Hippocampal formation (tissue), 2 donors: ENCODE measurements around the gene MRNIP.
A peak's percentile ranks its signal among the peaks of the same experiment; 100 is the strongest.
"Not testable (repeated sequence)": the region's sequence is repeated elsewhere in the genome, so short reads cannot be mapped to it uniquely, and the experiment has no call there.

Source experiments
- DNase-seq, 2 donors: peaks; one replicate each; lab custom pipeline; 2025; lab: John Stamatoyannopoulos, UW

The MRNIP gene

DNA sequence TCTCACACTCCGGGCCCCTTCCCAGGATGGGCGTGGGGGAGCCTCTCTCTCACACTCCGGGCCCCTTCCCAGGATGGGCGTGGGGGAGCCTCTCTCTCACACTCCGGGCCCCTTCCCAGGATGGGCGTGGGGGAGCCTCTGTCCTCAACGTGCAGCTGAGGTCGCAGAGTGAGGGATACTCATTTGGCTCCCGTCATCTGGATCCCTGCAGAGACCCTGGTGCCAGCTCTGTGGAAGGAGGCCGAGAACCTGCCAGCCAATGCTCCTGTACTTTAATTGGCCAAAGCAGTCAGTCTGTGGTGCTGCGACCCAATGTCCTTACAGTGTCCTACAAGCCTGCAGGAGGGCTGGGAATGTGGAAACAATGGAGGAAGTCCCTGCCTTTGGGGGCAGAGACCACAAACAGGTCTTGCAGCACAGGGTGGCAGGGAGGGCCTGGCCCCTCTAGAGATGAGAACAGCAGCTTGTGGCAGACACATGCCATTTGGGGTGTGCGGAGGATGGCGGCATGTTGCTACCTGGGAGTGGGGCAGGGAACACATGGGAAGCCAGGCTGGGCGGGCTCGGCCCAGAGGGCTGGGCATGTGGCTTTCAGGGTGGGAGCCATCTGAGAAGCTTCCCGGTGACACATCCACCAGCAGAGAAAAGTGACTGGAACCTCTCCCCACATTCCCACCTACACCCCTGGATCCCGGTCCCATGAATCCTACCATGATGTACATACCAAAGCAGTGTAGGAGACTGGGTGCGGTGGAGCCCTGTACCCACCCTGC is 13.6 kb upstream of the MRNIP start:
- no peak for DNase-seq

DNA sequence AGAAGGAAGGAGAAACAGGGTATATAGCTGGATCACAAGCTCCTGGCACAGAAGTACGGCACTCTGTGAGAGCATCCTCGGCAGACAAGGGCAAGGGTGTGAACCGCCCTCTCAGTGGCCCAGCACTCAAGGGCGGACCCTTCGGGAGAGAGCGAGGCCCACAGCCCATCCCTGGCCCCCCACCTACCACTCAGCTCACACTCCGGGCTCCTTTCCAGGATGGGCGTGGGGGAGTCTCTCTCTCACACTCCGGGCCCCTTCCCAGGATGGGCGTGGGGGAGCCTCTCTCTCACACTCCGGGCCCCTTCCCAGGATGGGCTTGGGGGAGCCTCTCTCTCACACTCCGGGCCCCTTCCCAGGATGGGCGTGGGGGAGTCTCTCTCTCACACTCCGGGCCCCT is 12.9 kb upstream of the MRNIP start:
- DNase-seq, result not testable (repeated sequence)

DNA sequence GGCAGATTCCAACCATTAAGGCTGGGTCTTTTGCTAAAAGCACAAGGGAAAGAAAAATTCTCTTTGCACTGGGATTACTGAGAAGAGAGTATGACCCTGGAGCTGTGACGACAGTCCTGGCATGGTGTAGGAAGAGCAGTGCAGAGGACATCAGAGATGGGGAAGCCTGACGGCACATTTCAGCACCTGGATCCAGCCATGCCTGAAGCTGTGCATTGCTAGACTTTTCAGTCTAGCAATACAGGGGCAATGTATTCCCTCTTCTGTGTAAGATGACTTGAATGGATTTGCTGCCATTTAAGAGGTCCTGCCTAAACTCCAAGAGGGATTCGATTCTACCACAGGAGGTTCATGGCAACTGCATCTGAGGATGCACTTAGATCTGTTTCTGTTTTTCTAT is 12.3 kb upstream of the MRNIP start:
- no peak for DNase-seq

DNA sequence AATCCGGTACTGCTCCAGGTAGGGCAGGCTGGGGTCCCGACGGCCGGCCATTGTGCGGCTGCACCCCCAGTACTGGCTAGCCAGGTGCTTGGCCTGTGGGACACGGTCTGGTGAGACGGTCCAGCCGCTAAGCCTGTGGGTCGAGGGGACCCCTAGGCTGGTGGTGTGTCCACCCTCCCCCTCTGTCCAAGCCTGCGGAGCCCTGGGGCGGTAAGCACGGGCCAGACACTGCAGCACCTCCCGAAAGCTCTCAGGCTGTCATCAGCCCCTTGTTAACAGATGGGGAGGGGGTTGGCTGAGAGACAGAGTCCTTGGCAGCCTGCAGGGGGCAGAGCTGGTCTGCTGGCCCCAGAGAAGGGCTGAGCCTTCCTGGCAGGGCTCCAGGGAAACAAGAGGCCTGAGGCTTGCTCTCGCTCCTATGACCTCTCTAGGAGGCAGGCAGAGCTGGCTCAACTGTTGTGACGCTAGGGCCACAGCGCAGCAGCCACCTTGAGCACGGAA is 11.8 kb upstream of the MRNIP start:
- peak in 1 of 2 donors; percentile 61 for DNase-seq

DNA sequence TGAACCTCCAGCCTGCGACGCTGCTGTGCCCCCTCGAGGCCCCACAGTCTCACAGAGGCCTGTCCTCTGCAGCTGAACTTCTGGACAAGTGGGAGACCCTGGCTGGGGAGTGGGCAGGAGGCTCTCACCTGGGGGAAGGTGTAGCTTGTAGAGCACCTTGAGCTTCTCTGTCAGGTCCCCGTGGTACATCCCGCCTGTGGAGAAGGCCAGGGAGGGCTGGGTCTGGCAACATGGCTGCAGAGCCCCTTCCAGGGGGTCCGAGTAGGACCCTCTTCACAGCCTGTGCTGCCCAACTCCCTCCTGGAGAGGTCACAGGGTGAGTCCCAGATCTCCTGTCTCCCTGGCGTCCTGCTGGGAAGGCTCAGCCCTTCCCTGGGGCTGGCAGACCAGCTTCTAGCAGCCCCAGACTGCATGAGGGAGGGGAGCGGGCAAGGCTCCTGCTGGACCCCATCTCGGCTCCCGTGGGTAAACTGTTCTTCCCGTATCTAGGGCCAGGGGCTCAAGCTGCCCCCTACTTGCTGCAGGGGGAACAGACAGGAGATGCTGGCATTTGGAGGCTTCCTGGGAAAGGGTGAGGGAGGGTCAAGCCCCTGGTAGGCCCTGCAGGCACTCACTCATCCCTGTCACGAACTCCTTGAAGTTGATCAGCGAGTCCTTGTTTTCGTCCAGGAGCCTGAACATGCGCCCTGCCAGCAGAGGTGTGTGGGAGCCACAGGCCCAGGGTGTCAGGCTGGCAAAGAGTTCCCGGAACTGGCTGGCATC is 11.2 kb upstream of the MRNIP start:
- DNase-seq, result no peak

DNA sequence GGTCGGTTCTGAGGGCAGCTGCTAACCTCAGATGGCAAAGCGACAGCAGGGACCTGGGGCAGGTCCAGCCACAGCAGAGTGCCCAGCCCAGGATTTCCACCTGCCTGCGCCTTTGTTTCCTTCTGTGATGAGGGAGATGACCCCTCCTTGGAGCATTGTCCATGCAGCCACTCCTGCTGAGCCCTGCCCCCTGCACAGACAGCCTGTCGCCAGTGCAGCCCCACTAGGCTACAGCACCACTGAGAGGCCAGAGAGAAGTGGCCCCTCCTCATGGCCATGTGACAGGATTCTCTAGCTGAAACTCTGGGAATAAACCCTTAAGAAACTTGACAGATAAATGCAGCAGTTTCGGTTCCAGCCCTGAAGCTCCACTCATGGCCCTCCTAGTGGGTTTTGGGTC is 10.5 kb upstream of the MRNIP start:
- DNase-seq, result no peak

DNA sequence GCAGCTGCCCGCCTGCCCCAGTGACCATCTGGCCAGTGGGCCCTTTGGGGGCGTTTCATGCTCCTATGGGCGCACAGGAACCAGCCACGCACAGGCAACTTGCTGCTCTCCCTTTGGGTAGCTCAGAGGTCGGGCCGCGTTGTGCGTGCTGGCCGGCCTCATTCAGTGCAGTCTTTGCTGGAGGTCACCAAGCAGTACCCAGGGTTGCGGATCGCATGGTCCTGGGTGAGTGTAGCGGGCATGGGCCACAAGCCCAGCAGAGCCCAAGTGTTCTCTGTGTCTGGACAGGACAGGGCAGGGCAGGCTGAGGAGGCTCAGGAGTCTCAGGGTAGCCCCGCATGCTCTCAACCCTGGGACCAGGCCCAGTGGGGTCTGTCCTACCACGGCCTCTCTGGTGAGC is 9.9 kb upstream of the MRNIP start:
- DNase-seq, result no peak

DNA sequence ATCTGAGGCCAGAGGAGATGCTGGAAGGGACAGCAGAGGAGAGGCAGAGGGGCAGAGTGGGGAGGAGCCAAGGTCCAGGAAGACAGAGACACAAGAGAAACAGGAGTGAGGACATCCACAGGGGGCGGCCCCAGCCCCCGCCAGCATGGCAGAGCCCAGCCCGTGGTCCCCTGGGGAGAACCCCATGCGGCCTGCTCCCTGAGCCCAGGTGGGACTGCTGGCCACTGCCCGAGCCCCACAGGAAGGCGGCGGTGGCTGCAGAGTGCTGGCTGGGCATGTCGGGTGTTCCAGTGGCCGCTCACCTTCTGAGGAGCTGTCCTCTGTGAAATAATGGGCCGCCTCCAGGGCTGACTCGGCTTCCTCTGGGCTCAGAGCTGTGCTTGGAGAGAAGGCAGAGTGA is 8.9 kb upstream of the MRNIP start:
- no peak for DNase-seq

DNA sequence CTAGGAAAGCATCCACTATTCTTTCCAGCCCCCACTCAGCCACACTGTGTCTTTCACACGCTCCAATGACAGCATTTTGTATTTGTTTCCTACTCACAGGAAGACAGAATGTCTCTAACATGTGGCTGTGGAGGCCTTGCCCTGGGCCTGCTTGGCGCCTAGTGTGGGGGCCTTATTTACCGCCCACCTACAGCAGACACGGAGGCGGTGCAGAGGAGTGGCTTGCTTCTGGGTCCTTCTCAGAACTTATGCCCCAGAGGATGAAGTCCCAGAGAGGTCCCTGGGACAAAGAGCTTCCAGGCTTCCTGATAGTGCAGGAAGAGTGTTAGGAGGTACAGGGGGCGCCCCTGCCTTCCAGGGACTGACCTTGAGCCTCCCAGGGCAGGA is 8.5 kb upstream of the MRNIP start:
- DNase-seq, result no peak

DNA sequence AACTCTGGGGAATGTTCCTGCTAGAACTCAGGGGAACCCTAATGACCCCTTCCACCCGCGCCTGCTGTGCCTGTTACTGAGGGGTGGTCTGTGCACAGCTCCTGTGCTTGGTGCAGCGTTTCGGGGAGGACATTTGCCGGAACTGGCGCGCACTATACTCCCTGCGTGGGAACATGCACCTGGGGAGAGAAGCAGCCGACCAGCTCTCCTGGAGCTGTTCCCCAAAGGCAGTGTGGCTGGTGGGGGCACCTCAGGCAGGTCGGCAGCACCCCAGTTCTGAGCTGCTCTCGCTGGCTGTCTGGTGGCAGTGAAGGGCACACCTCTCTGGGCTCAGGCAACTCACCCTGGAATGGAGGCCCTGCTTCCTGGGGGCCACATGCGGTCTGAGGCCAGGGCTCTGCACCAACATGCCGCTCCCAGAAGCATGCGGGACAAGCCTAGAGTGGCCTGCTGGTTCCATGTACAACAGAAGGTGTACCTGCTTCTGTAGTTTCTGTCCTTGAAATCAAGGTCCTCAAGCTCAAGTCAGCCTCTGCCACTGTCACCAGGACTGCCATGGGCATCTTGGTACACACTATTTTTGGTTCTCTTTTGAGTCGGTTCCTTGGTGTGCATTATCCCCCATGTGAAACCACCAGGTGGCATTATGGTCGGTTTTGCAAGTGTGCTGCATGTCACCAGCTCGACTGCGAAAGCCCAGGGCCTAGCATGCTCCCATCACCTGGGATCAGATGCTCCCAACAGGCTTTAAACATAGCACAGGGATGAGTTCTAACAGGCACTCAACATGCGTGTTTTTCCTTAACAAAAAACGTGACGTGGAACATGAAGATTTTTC is 7.8 kb upstream of the MRNIP start:
- DNase-seq, result no peak

DNA sequence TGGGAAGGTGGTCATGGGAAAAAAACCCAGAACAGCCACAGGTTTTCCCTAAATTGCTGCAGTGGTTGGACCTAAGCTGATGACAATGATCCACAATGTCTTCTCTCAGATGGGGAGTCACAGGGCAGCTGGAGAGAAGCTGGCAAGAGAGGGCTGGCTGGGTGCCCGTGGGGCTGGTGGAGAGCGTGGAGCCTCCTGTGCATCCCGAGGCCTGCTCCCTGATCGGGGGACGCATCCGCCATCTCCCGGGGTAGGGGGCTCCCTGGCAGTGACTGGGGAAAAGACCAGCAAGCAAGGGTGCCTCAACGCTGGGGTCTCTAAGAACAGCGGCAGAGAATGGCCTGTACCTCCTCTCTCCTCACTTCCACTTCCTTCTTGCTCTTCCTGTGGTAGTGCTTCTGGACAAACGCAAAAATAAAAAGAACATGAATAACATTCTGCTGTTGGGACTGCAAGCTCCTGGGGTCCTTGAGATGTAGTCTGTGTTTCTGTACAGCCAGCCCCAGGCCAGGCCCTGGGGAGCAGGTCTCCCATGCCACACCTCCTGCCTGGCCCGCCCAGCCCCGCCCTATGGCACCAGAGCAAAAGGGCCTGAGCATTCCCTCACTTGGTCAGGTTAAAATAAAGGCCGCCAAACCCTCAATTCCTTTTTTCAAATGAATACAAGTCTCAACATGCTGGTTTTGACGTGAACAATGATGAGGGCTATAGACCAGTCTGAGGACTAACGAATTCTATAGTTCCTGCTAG is 7.0 kb upstream of the MRNIP start:
- peak in 1 of 2 donors; percentile 43 for DNase-seq

DNA sequence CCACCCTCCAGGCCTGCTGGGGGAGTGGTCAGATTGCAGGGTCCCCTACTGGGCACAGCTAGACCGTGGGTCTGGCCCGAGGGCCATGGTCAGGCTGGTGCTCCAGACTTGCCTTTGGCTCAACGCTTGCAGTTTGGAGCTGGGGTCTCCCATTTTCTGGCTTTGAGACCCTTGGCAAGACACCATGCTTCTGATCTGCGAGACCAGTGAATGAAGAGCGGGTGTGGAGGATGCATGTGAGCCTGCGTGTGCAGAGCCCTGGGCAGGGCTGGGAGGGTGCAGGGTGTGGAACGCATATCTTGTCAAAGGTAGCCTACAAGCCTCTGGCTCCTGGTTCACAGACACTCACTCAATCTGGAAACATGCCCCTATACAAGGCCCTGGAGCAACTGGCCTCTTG is 6.1 kb upstream of the MRNIP start:
- no peak for DNase-seq

DNA sequence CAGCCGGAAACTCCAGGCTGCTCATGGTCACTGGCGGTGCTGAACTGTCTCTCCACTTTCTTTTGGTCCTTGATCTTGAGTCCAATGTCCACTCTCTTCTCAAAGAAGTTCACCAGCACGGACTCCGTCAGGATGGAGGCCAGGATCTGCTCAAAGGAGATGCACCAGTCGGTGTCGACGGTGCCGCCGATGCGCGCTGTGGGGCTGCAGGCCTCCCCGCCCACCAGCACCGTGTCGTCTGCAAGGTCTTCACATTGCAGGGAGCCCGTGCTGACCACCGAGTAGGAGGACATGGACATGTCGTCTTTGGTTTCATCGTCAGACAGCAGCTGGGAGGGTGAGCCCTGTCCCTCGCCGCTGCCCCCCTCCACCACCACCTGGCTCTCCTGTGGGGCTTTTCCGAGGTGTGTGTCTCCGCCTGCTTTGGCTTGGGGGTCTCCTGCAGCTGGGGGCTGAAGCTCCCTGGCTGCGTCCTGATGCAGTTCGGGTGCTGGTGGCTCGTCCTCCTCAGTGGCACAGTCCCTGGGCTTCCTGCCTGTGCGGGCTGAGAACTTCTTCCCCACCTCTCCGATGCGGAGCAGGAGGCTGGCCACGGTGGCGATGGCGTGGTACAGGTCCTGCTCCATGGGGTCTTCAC is 5.0 kb upstream of the MRNIP start:
- DNase-seq, result no peak

DNA sequence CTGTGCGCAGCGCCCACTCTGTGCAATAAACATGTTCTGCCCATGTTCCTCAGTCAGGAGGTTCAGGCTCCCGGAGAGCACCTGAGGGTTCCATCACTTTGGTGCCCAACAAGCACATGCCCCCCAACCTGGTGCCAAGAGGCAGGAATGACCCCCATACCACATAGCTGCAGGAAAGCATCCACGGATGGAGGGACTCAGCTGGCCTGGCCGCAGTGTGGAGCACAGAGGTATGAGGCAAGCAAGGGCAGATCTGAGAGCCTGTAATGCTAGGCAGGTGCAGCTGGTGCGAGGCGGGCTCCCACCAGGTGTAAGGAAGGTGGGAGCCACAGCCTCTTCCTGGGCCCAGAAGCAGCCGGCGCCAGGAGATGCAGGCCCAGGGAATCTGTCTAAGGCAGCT is 4.3 kb upstream of the MRNIP start:
- no peak for DNase-seq

DNA sequence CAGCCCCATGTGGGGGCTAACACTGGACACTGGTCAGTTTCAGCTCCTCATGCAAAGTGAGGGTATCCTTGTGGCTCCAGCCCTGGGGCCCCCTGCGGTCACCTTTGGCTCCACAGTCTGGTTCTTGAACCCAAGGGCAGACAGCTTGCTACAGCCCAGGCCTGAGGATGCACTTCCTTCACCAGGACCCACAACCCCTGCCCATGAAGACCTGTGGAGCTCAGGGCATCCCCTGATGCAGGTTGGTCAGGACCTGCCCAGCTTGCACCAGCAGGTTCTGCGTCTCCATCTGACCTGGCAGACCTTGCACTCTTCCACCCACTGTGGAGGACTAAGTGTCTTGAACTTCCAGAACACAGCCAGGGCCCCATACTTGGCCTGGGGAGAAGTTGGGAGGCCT is 3.7 kb upstream of the MRNIP start:
- no peak for DNase-seq

DNA sequence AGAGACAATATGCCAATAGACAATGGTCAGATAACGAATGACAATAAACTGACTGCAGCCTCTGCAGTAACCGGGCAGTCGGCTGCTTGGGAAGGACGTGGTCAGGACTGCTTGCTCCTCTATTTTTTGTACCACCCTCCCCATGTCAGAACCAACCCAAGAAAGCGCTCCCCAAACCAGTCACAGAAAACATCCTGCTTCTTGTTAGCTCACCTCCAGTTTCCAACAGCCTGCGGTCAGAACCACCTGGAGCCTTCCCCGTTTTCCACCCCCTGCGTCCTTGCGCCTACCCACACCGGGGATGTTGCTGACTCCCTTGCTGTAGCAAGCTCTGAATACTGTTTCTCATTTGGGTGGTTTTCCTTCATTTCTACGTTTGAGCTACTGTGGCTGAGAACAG is 1.7 kb upstream of the MRNIP start:
- DNase-seq, result no peak

DNA sequence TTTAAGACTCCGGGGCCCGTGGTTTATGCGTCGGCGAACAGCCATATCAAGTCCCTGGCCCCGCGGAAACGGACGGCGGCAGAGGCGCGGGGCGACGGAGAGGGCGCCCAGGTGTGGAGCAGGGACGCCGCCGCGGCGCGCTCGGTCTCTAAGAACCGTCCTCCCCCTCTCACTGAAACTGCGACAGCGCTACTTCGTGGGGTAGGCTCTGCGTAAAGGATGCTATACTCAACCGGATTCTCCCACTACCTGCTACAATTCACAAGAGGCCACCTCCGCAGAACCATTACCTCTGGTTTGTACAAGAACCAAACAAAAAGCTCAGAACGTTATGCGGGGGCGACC is 404 bp downstream of the MRNIP start:
- peak in 1 of 2 donors; percentile 66 for DNase-seq

DNA sequence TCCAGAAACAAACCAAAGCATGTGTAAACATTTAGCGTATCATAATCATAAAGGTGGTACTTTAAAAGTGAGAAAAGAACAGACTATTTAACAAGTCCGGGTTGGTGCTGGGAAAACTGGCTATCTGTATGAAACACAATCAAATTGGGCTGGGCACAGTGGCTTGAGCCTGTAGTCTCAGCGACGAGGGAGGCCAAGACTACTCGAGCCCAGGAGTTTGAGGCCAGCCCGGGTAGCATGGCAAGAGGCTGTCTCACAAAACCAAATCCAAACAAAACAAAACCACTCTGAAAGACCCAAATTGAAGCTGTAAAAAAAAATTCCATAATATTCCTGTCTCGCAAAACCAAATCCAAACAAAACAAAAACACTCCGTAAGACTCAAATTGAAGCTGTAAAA is 4.3 kb downstream of the MRNIP start:
- no peak for DNase-seq

DNA sequence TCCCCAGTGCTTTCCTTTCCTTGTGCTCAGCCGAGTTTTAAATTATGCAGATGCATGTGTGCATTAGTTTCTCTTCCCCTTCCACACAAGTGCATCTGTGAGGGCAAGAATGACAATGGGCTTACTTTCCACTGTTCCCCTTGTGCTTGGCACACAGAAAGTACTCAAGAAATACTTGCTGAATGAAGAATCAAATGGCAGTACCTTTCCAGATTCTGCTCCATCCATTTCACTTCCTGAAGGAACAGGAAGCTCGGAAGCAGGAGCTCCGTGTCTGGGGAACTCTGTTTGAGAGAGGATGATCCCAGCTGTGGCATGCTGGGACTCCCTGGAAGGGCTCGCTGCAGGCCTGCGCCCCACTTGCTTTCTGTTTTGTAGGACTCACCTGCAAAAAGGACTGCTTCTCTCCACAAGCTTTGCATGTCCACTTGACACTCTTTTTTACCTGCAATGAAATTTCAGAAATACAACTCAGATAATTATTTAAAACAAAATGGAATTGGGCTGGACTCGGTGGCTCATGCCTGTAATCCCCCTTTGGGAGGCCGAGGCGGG is 5.5 kb downstream of the MRNIP start:
- DNase-seq, result no peak

DNA sequence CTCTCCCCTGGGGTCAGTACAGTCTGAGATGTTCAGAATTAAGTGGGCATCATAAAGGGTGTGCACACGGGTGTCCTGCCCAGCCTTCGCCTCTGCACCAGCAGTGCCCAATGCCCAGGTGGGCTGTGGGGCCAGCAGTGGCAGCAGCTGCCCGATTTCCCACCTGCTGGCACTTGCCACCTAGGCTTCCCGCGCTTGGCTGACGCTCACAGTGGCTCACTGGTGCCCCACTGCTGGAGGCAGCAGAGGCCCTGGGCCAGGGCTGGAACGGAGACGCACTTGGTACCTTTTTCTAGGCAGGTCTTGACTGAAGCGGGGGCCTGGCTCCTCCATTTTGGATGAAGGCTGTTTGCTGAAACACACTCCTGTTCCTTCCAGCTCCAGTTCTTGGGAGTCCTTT is 17.0 kb downstream of the MRNIP start:
- DNase-seq, result no peak

DNA sequence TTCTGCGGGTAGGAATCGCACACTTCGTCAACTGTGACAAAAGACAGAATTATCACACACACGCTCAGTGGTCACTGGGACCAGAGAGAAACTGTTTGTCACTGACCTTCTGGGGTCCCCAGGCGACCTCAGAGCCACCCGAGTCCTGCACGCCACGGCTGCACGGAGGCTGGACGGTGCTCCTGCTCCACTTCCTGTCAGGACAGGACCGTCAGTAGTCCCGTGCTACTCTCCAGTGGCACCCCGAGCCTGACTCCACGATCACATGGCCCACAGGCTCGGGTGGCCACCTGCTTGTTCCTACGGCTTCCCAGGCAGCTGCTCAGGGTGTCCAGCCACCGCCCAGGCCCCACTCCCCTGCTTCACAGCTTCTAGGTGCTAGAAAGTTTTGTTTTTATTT is 17.9 kb downstream of the MRNIP start:
- DNase-seq, result no peak
